IMR-90 (cell line): Measurements from ENCODE around the gene PRR19. TPM values are rescaled to one million over a fixed set of nuclear protein-coding genes. Genes with fewer than 3 reads are reported as not detected.

Source experiments
- ATAC-seq: fragments of 200-7000 bp; cut with Tn5 transposase; 2 replicates; pipeline ENCODE4 v1.9.1; 2020; ENCODE audit warnings: low read depth, mild to moderate bottlenecking, moderate library complexity
- BruUV-seq: library from RNA; stranded (reverse); fragments of 400-500 nt; replicated peaks from 2 replicates; lab custom pipeline; 2021; lab: Mats Ljungman, UMichigan
- CTCF ChIA-PET: fragments of 300-600 bp; formaldehyde crosslinking; extraction: SDS; loops from one replicate; lab custom pipeline; 2021; ENCODE audit warnings: antibody characterized with exemption; lab: Yijun Ruan, JAX
- POLR2A ChIA-PET: fragments of 300-600 bp; sonication (Branson Sonifier 250); formaldehyde crosslinking; loops from one replicate; lab custom pipeline; 2022; ENCODE audit warnings: antibody characterized with exemption; ENCODE audit not compliant: unreplicated experiment; lab: Charles Lee
- DNase-seq: peaks from one replicate; pipeline ENCODE4 v3.0.0; 2013
- H2AFZ ChIP-seq: replicated peaks from 2 replicates; pipeline ENCODE3; 2013; ENCODE audit warnings: low read length, mild to moderate bottlenecking; ENCODE audit not compliant: poor library complexity
- H2AK5ac ChIP-seq: 2 replicates; pipeline ENCODE4 v1.6.1; 2013; ENCODE audit warnings: low read depth, low read length, inconsistent platforms
- H2AK9ac ChIP-seq: replicated peaks from 2 replicates; pipeline ENCODE3; 2013; ENCODE audit warnings: mild to moderate bottlenecking, low read depth, low read length, moderate library complexity; ENCODE audit not compliant: poor library complexity
- H2BK120ac ChIP-seq: 2 replicates; pipeline ENCODE4 v1.6.1; 2013; ENCODE audit warnings: low read depth, low read length, inconsistent platforms
- H2BK15ac ChIP-seq: 3 replicates; pipeline ENCODE4 v1.6.1; 2013; ENCODE audit warnings: low read depth, low read length, inconsistent platforms
- H2BK20ac ChIP-seq: 2 replicates; pipeline ENCODE4 v1.6.1; 2013; ENCODE audit warnings: low read depth, mild to moderate bottlenecking, inconsistent platforms, low read length, moderate library complexity
- H2BK5ac ChIP-seq: 2 replicates; pipeline ENCODE4 v1.6.1; 2013; ENCODE audit warnings: mild to moderate bottlenecking, low read depth, low read length, inconsistent platforms; ENCODE audit not compliant: poor library complexity, severe bottlenecking
- H3K14ac ChIP-seq: replicated peaks from 2 replicates; pipeline ENCODE4 v1.6.1; 2013; ENCODE audit warnings: low read depth, low read length, inconsistent platforms
- H3K18ac ChIP-seq: 2 replicates; pipeline ENCODE4 v1.6.1; 2013; ENCODE audit warnings: low read depth, low read length, control low read depth
- H3K23ac ChIP-seq: 2 replicates; pipeline ENCODE4 v1.6.1; 2013; ENCODE audit warnings: low read depth, low read length, inconsistent platforms
- H3K27ac ChIP-seq: 2 replicates; pipeline ENCODE4 v1.5.1; 2013; ENCODE audit warnings: mild to moderate bottlenecking, control low read depth, low read length; ENCODE audit not compliant: insufficient read depth
- H3K27me3 ChIP-seq: 2 replicates; pipeline ENCODE4 v1.6.1; 2013; ENCODE audit warnings: low read length; ENCODE audit not compliant: control insufficient read depth, insufficient read depth
- H3K36me3 ChIP-seq: 2 replicates; pipeline ENCODE4 v1.6.1; 2013; ENCODE audit warnings: low read length, mixed read lengths; ENCODE audit not compliant: control insufficient read depth, insufficient read depth
- H3K4ac ChIP-seq: 2 replicates; pipeline ENCODE4 v1.6.1; 2013; ENCODE audit warnings: low read depth, low read length, inconsistent platforms
- H3K4me1 ChIP-seq: 2 replicates; pipeline ENCODE4 v1.6.1; 2013; ENCODE audit warnings: low read length, mixed read lengths; ENCODE audit not compliant: control insufficient read depth, insufficient read depth
- H3K4me2 ChIP-seq: 2 replicates; pipeline ENCODE4 v1.6.1; 2013; ENCODE audit warnings: low read depth, mild to moderate bottlenecking, control low read depth, low read length, moderate library complexity
- H3K4me3 ChIP-seq: 2 replicates; pipeline ENCODE4 v1.5.1; 2013; ENCODE audit warnings: low read depth, mild to moderate bottlenecking, control low read depth, low read length, moderate library complexity; ENCODE audit not compliant: insufficient read depth
- H3K56ac ChIP-seq: 2 replicates; pipeline ENCODE4 v1.6.1; 2013; ENCODE audit warnings: low read length, inconsistent platforms; ENCODE audit not compliant: insufficient read depth; ENCODE audit errors: extremely low read depth
- H3K79me1 ChIP-seq, 2 experiments: 2 replicates each; pipeline ENCODE4 v1.6.1; 2013; ENCODE audit warnings: low read length in 2 of 2, inconsistent platforms in 1 of 2, low read depth in 1 of 2
- H3K9ac ChIP-seq: 2 replicates; pipeline ENCODE4 v1.6.1; 2013; ENCODE audit warnings: low read depth, low read length, control low read depth
- H3K9me1 ChIP-seq: 2 replicates; pipeline ENCODE4 v1.6.1; 2013; ENCODE audit warnings: low read length, inconsistent platforms; ENCODE audit not compliant: insufficient read depth
- H3K9me3 ChIP-seq: 2 replicates; pipeline ENCODE4 v1.6.1; 2013; ENCODE audit warnings: low read length; ENCODE audit not compliant: control insufficient read depth, insufficient read depth
- H4K20me1 ChIP-seq: 2 replicates; pipeline ENCODE4 v1.6.1; 2013; ENCODE audit warnings: low read length, inconsistent platforms; ENCODE audit not compliant: insufficient read depth
- H4K5ac ChIP-seq: 2 replicates; pipeline ENCODE4 v1.6.1; 2013; ENCODE audit warnings: mild to moderate bottlenecking, low read depth, low read length, control low read depth
- H4K8ac ChIP-seq, 2 experiments: 2 replicates each; pipeline ENCODE4 v1.6.1; 2013; ENCODE audit warnings: low read depth in 2 of 2, low read length in 2 of 2, control low read depth in 1 of 2, inconsistent platforms in 1 of 2
- H4K91ac ChIP-seq: 2 replicates; pipeline ENCODE4 v1.6.1; 2013; ENCODE audit warnings: low read depth, low read length, inconsistent platforms; ENCODE audit not compliant: insufficient read depth
- CEBPB ChIP-seq: IDR thresholded peaks from 2 replicates; pipeline ENCODE4 v1.6.1; 2012; ENCODE audit warnings: low read depth, low read length, improper control_type of control experiment
- FOS ChIP-seq: fragments of 150-350 bp; IDR thresholded peaks from 2 replicates; pipeline ENCODE4 v1.6.1; 2016; ENCODE audit warnings: low read depth, low read length
- MXI1 ChIP-seq: IDR thresholded peaks from 2 replicates; pipeline ENCODE4 v1.6.1; 2012; ENCODE audit warnings: low read depth, mild to moderate bottlenecking, low read length, moderate library complexity, borderline replicate concordance
- RAD21 ChIP-seq: IDR thresholded peaks from 2 replicates; pipeline ENCODE4 v1.6.1; 2012; ENCODE audit warnings: low read length, improper control_type of control experiment
- SMC3 ChIP-seq: fragments of 150-350 bp; IDR thresholded peaks from 2 replicates; pipeline ENCODE4 v1.6.1; 2016; ENCODE audit warnings: low read depth, mild to moderate bottlenecking, antibody characterized with exemption, low read length, moderate library complexity
- WGBS, 2 experiments: methylation state at CpG; one replicate each; pipeline versions ENCODE4 v1.1.5 to v1.1.7; 2013; ENCODE audit warnings: missing lambda C conversion rate in 2 of 2; ENCODE audit not compliant: insufficient read length in 1 of 2; ENCODE audit errors: extremely low coverage in 2 of 2; 5-methylcytosine and 5-hydroxymethylcytosine counted together
- dilution Hi-C: fragments of 300-500 bp; cut with HindIII; formaldehyde crosslinking; loops from one replicate; pipeline ENCODE4 v1.14.3; 2018; ENCODE audit warnings: low sequenced_read_pairs; ENCODE audit not compliant: unreplicated experiment
- in situ Hi-C: fragments of 300-500 bp; cut with MboI; formaldehyde crosslinking; loops from 3 replicates; pipeline ENCODE4 v1.14.3; 2019; ENCODE audit warnings: low sequenced_read_pairs, inconsistent platforms, mixed read lengths
- intact Hi-C: fragments of 100-400 bp; cut with micrococcal nuclease; formaldehyde crosslinking; loops from 2 replicates; pipeline ENCODE4 v1.10.0; 2022
- polyA plus RNA-seq, 3 experiments: library from polyadenylated mRNA; depleted of rRNA; stranded (reverse); fragments of >200 nt; gene quantifications; 2 replicates each; pipeline ENCODE4 v1.2.3, GENCODE V29; 2012; ENCODE audit warnings: low replicate concordance in 1 of 3
- total RNA-seq: library from RNA; depleted of rRNA; stranded (reverse); fragments of >200 nt; gene quantifications from 2 replicates; pipeline ENCODE4 v1.2.3, GENCODE V29; 2012
- TF ChIP-seq, protein P1 (sequence below): fragments of 150-350 bp; IDR thresholded peaks from 2 replicates; pipeline ENCODE4 v1.6.1; 2016; ENCODE audit warnings: low read depth, mild to moderate bottlenecking, low read length, moderate library complexity, borderline replicate concordance

Gene PRR19
- total and polyA plus RNA-seq, 2 of the 4 experiments (the other 2 are of a cell fraction), result 0.36 to 1.6 TPM

DNA sequence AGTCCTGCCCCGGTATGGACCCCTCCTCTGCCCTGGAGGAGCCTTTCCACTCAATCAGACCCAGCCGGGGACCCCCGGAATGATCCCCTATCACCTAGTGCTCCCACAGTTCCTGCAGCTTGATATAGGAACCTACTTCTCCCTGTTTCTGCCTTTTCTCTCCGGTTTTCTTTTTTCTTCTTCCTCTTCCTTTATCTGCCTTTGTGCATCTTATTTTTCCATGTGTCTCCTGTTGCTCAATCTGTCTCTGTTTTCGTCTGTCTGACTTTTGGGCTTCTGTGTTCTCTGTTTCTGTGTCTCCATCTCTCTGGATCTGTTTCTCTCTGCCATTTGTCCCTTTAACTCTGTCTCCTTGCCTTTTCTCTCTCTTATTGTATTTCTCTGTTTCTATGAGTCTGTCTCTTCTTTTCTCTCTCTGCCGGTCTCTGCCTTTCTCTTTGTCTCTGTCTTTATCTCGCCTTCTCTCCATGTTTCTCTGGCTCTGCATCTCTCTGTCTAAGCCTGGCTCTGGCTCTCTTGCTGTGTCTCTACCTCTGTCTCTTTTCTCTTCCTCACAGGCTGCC lies 33.5 kb downstream of the PRR19 start:
- ATAC-seq, result no peak
- Histone ChIP-seq H3K4me1 (no peaks in the 10 kb centered on the region), H3K27ac (no peak overlapping the region), H3K79me1 (peaks cover 0 to 14% of the 10 kb centered on the region in 2 experiments; a peak in 3 of 4 replicates), H3K36me3 (peaks cover 21% of the 10 kb centered on the region), H2BK20ac (no peak overlapping the region), H3K14ac (no peak overlapping the region), H3K9me1 (peaks cover 2% of the 10 kb centered on the region; the same call in 1 of the 2 replicates), H3K56ac (no peak overlapping the region), H4K5ac (no peak overlapping the region), H3K27me3 (no peaks in the 10 kb centered on the region), H2BK120ac (no peak overlapping the region), H2AK5ac (no peak overlapping the region), H3K9me3 (no peaks in the 10 kb centered on the region), H3K4me2 (no peak overlapping the region), H3K23ac (no peak overlapping the region), H4K91ac (no peak overlapping the region), H3K4me3 (no peak overlapping the region), H4K8ac (no peak overlapping the region), H2BK5ac (no peak overlapping the region), H2AK9ac (no peak overlapping the region), H3K4ac (no peak overlapping the region), H4K20me1 (peaks cover 14% of the 10 kb centered on the region), H3K18ac (no peak overlapping the region), H2BK15ac (no peak overlapping the region), H3K9ac (no peak overlapping the region), H2AFZ (no peak overlapping the region)
- 89% methylated on average over 1 of the region's 7 CpGs; no CpG with 5 or more reads in 1 of the 2 experiments for whole genome bisulfite sequencing, 2 experiments
- intact Hi-C loops, result no loop called here
- in situ Hi-C loops, result no loop called here
- ChIA-PET POLR2A (no interaction called here), CTCF (no interaction called here)
- no TSS peak for BruUV-seq
- dilution Hi-C loops, result no loop called here
- DNase-seq, result no peak
- no peak for TF ChIP-seq MXI1
- no peak for TF ChIP-seq CEBPB
- no peak for TF ChIP-seq FOS
- TF ChIP-seq, protein P1, sequence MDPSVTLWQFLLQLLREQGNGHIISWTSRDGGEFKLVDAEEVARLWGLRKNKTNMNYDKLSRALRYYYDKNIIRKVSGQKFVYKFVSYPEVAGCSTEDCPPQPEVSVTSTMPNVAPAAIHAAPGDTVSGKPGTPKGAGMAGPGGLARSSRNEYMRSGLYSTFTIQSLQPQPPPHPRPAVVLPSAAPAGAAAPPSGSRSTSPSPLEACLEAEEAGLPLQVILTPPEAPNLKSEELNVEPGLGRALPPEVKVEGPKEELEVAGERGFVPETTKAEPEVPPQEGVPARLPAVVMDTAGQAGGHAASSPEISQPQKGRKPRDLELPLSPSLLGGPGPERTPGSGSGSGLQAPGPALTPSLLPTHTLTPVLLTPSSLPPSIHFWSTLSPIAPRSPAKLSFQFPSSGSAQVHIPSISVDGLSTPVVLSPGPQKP, result no peak
- TF ChIP-seq SMC3, result no peak
- TF ChIP-seq RAD21, result no peak
